ENCODE measurements around the gene PCBD1. TPM values are rescaled to one million over a fixed set of nuclear protein-coding genes. Genes with fewer than 3 reads are reported as not detected.

PCBD1 gene
- total RNA-seq, 2 experiments from 2014 or later: 4.7 to 4.8 TPM

- no peak overlapping the region for H3K4me3 ChIP-seq (ENCODE audit: low read length)
- intact Hi-C loops (cut with DNase I, micrococcal nuclease): no loop called here
- no peaks in the 10 kb centered on the region for H3K4me1 Mint-ChIP-seq (ENCODE audit: low read depth)
- no peaks in the 10 kb centered on the region for H3K36me3 Mint-ChIP-seq (ENCODE audit: low read depth)
- no peak overlapping the region for H3K4me3 Mint-ChIP-seq
- POLR2A ChIA-PET: no interaction called here
- H3K27ac Mint-ChIP-seq: no peak overlapping the region
- TF ChIP-seq, protein P1, sequence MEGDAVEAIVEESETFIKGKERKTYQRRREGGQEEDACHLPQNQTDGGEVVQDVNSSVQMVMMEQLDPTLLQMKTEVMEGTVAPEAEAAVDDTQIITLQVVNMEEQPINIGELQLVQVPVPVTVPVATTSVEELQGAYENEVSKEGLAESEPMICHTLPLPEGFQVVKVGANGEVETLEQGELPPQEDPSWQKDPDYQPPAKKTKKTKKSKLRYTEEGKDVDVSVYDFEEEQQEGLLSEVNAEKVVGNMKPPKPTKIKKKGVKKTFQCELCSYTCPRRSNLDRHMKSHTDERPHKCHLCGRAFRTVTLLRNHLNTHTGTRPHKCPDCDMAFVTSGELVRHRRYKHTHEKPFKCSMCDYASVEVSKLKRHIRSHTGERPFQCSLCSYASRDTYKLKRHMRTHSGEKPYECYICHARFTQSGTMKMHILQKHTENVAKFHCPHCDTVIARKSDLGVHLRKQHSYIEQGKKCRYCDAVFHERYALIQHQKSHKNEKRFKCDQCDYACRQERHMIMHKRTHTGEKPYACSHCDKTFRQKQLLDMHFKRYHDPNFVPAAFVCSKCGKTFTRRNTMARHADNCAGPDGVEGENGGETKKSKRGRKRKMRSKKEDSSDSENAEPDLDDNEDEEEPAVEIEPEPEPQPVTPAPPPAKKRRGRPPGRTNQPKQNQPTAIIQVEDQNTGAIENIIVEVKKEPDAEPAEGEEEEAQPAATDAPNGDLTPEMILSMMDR (IDR thresholded peaks at IDR 0.05): no peak
- H3K27me3 ChIP-seq (ENCODE audit: control insufficient read depth in 1 of 2, insufficient read depth in 2 of 2, low read length in 2 of 2): peaks cover 0 to 4% of the 10 kb centered on the region in 2 experiments
- peaks cover 10% of the 10 kb centered on the region for H3K27me3 Mint-ChIP-seq
- DNase-seq: no peak
- H3K36me3 ChIP-seq (ENCODE audit: insufficient read depth, low read length): no peaks in the 10 kb centered on the region
- H3K9me3 ChIP-seq (ENCODE audit: control insufficient read depth in 1 of 2, insufficient read depth in 1 of 2, low read length in 2 of 2): peaks cover 0 to 26% of the 10 kb centered on the region in 2 experiments
- H3K9me3 Mint-ChIP-seq: no peaks in the 10 kb centered on the region
- H3K27ac ChIP-seq (ENCODE audit: low read depth in 1 of 2, low read length in 2 of 2): no peak overlapping the region
- CTCF ChIA-PET: no interaction called here
- ATAC-seq (ENCODE audit: poor library complexity): no peak
- no peaks in the 10 kb centered on the region for H3K4me1 ChIP-seq (ENCODE audit: insufficient read depth, low read length)
These were observed 26.8 kb upstream of the PCBD1 start for GRCh38 chr10:70915206-70915605.

DNA sequence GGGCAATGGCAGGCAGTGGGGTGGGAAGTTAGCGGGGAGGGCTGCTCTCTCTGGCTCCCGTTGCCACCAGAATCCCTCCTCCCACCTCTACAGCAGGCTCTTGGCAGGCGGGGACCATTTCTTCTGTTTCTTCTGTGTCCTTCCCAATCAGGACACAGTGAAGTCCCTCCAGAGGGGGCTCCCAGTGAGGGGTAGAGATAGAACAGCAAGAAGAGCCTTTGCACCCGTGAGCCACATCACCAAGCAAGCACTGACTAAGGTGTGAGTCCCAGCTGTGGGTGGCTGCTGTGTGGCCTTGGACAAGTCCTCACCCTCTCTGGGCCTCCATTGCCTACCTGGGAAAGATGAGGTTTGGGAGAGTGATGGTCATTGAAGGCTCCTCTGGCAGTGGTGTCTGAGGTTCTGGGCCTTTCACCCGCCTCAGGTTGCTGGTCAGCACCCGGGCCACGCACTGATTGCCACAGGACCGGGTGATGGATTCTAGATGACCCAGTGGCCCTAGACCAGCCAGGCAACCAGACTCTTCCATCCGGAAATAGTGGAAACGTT is 26.0 kb upstream of the PCBD1 start:
- H3K4me1 ChIP-seq (ENCODE audit: insufficient read depth, low read length): no peaks in the 10 kb centered on the region
- peaks cover 0 to 26% of the 10 kb centered on the region in 2 experiments for H3K9me3 ChIP-seq (ENCODE audit: control insufficient read depth in 1 of 2, insufficient read depth in 1 of 2, low read length in 2 of 2)
- H3K4me3 ChIP-seq (ENCODE audit: low read length): no peak overlapping the region
- no peaks in the 10 kb centered on the region for H3K36me3 ChIP-seq (ENCODE audit: insufficient read depth, low read length)
- TF ChIP-seq, protein P1 (IDR thresholded peaks at IDR 0.05): no peak
- H3K4me1 Mint-ChIP-seq (ENCODE audit: low read depth): no peaks in the 10 kb centered on the region
- peaks cover 0 to 2% of the 10 kb centered on the region in 2 experiments for H3K27me3 ChIP-seq (ENCODE audit: control insufficient read depth in 1 of 2, insufficient read depth in 2 of 2, low read length in 2 of 2)
- no peaks in the 10 kb centered on the region for H3K9me3 Mint-ChIP-seq
- ChIA-PET CTCF (no interaction called here), POLR2A (no interaction called here)
- intact Hi-C loops (cut with DNase I, micrococcal nuclease): no loop called here
- H3K4me3 Mint-ChIP-seq: no peak overlapping the region
- H3K36me3 Mint-ChIP-seq (ENCODE audit: low read depth): no peaks in the 10 kb centered on the region
- ATAC-seq (ENCODE audit: poor library complexity) (no peak), DNase-seq (no peak)
- H3K27me3 Mint-ChIP-seq: peaks cover 10% of the 10 kb centered on the region
- H3K27ac ChIP-seq (ENCODE audit: low read depth in 1 of 2, low read length in 2 of 2): no peak overlapping the region
- H3K27ac Mint-ChIP-seq: no peak overlapping the region

DNA sequence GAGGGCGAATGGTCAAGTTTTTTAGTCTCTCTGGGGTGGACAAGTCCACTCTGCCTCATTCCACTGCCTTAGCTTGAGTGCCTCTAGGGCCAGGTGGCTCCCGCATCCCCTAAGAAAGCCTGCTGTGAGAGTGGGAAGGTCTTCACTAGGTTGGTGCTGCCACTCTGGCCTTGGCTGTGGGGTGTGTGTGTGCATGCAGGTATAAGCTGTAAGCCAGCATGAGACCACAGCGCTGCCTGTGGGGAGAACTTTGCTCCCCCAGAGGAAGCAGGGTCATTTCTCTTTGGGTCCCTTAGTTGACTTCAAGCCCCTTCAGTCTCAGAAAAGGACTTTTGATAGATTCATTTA is 25.5 kb upstream of the PCBD1 start:
- Mint-ChIP-seq H3K36me3 (ENCODE audit: low read depth) (no peaks in the 10 kb centered on the region), H3K27me3 (peaks cover 10% of the 10 kb centered on the region), H3K4me3 (no peak overlapping the region), H3K27ac (no peak overlapping the region), H3K9me3 (no peaks in the 10 kb centered on the region), H3K4me1 (ENCODE audit: low read depth) (no peaks in the 10 kb centered on the region)
- ChIA-PET POLR2A (no interaction called here), CTCF (no interaction called here)
- Histone ChIP-seq H3K4me1 (ENCODE audit: insufficient read depth, low read length) (no peaks in the 10 kb centered on the region), H3K4me3 (ENCODE audit: low read length) (no peak overlapping the region), H3K36me3 (ENCODE audit: insufficient read depth, low read length) (no peaks in the 10 kb centered on the region), H3K27me3 (ENCODE audit: control insufficient read depth in 1 of 2, insufficient read depth in 2 of 2, low read length in 2 of 2) (peaks cover 0 to 2% of the 10 kb centered on the region in 2 experiments), H3K27ac (ENCODE audit: low read depth in 1 of 2, low read length in 2 of 2) (no peak overlapping the region), H3K9me3 (ENCODE audit: control insufficient read depth in 1 of 2, insufficient read depth in 1 of 2, low read length in 2 of 2) (peaks cover 0 to 26% of the 10 kb centered on the region in 2 experiments)
- TF ChIP-seq, protein P1 (IDR thresholded peaks at IDR 0.05): no peak
- ATAC-seq (ENCODE audit: poor library complexity): no peak
- intact Hi-C loops (cut with DNase I, micrococcal nuclease): no loop called here
- DNase-seq: no peak

Measured in CD4-positive, alpha-beta T cell (primary cell).